ENCODE results near the gene CACNA1S. TPM values are rescaled to one million over a fixed set of nuclear protein-coding genes. Genes with fewer than 3 reads are reported as not detected.

CACNA1S gene
- total RNA-seq, 1 donor from 2014 or later, result 0.11 TPM

- no peaks in the 10 kb centered on the region for H3K36me3 ChIP-seq
- H3K9ac ChIP-seq, result no peak overlapping the region
- H3K27ac ChIP-seq, result no peak overlapping the region
Observed at GRCh38 chr1:201136355-201137023, 24.3 kb upstream of the CACNA1S start.

GRCh38 chr1:201134405-201134804 lies 22.2 kb upstream of the CACNA1S start:
- no peaks in the 10 kb centered on the region for H3K27me3 ChIP-seq
- H3K4me1 ChIP-seq, result no peaks in the 10 kb centered on the region
- H3K4me1 Mint-ChIP-seq, result peaks cover 4% of the 10 kb centered on the region
- peaks cover 2% of the 10 kb centered on the region for H3K27me3 Mint-ChIP-seq (ENCODE audit: insufficient read depth, low read depth)
- TF ChIP-seq EZH2phosphoT487 (IDR thresholded peaks at IDR 0.05) (no peak), EZH2 (IDR thresholded peaks at IDR 0.05) (no peak), CTCF (IDR thresholded peaks at IDR 0.05) (no peak)
- no peak overlapping the region for H3K27ac ChIP-seq
- no peak for DNase-seq (ENCODE audit: low spot score)
- H3K27ac Mint-ChIP-seq, result peak overlapping the region; percentile 7
- no peak overlapping the region for H3K9ac ChIP-seq
- H4K20me1 ChIP-seq (ENCODE audit: low read depth), result no peaks in the 10 kb centered on the region
- H3K4me2 ChIP-seq, result no peak overlapping the region
- no peak overlapping the region for H3K4me3 ChIP-seq
- H3K9me3 Mint-ChIP-seq, result peaks cover 2% of the 10 kb centered on the region
- H2AFZ ChIP-seq (replicated peaks), result no peak overlapping the region
- H3K9me3 ChIP-seq (ENCODE audit: low read depth), result no peaks in the 10 kb centered on the region
- H3K79me2 ChIP-seq (ENCODE audit: low read depth), result no peaks in the 10 kb centered on the region
- H3K36me3 Mint-ChIP-seq, result peaks cover 27% of the 10 kb centered on the region
- no peaks in the 10 kb centered on the region for H3F3A ChIP-seq (ENCODE audit: low read depth)
- no peaks in the 10 kb centered on the region for H3K36me3 ChIP-seq
- no peak overlapping the region for H3K4me3 Mint-ChIP-seq

More at GRCh38 chr1:201136355-201137023, 24.3 kb upstream of the CACNA1S start:
- no peaks in the 10 kb centered on the region for H3K9me3 Mint-ChIP-seq
- peaks cover 2% of the 10 kb centered on the region for H3K27me3 Mint-ChIP-seq (ENCODE audit: insufficient read depth, low read depth)
- H3K36me3 Mint-ChIP-seq, result peaks cover 36% of the 10 kb centered on the region
- no peak overlapping the region for H3K4me3 ChIP-seq
- H3K4me3 Mint-ChIP-seq, result no peak overlapping the region
- peaks cover 13% of the 10 kb centered on the region for H3K4me1 Mint-ChIP-seq
- no peak overlapping the region for H3K4me2 ChIP-seq
- H3K4me1 ChIP-seq, result peaks cover 5% of the 10 kb centered on the region
- TF ChIP-seq EZH2phosphoT487 (IDR thresholded peaks at IDR 0.05), result no peak
- TF ChIP-seq CTCF (IDR thresholded peaks at IDR 0.05), result no peak
- TF ChIP-seq EZH2 (IDR thresholded peaks at IDR 0.05), result no peak
- H3K9me3 ChIP-seq (ENCODE audit: low read depth), result no peaks in the 10 kb centered on the region
- DNase-seq (ENCODE audit: low spot score), result no peak
- no peaks in the 10 kb centered on the region for H3K27me3 ChIP-seq
- no peak overlapping the region for H3K27ac Mint-ChIP-seq
- no peaks in the 10 kb centered on the region for H3F3A ChIP-seq (ENCODE audit: low read depth)
- H3K79me2 ChIP-seq (ENCODE audit: low read depth), result no peaks in the 10 kb centered on the region
- no peak overlapping the region for H2AFZ ChIP-seq (replicated peaks)
- H4K20me1 ChIP-seq (ENCODE audit: low read depth), result peaks cover 18% of the 10 kb centered on the region

- Mint-ChIP-seq H3K4me3 (no peak overlapping the region), H3K4me1 (peaks cover 12% of the 10 kb centered on the region)
- no peak overlapping the region for H3K27ac ChIP-seq
Observed at GRCh38 chr1:201131398-201131797, 19.2 kb upstream of the CACNA1S start.

More at GRCh38 chr1:201131398-201131797, 19.2 kb upstream of the CACNA1S start:
- TF ChIP-seq EZH2phosphoT487 (IDR thresholded peaks at IDR 0.05) (no peak), CTCF (IDR thresholded peaks at IDR 0.05) (no peak), EZH2 (IDR thresholded peaks at IDR 0.05) (no peak)
- Histone ChIP-seq H4K20me1 (ENCODE audit: low read depth) (no peaks in the 10 kb centered on the region), H3K4me2 (no peak overlapping the region), H3K4me3 (no peak overlapping the region), H3K79me2 (ENCODE audit: low read depth) (no peaks in the 10 kb centered on the region), H3K9me3 (ENCODE audit: low read depth) (no peaks in the 10 kb centered on the region), H3K4me1 (peaks cover 11% of the 10 kb centered on the region), H3K27me3 (no peaks in the 10 kb centered on the region), H2AFZ (replicated peaks) (no peak overlapping the region), H3K9ac (no peak overlapping the region), H3F3A (ENCODE audit: low read depth) (no peaks in the 10 kb centered on the region), H3K36me3 (no peaks in the 10 kb centered on the region)
- H3K36me3 Mint-ChIP-seq, result peaks cover 25% of the 10 kb centered on the region
- H3K9me3 Mint-ChIP-seq, result peaks cover 2% of the 10 kb centered on the region
- peaks cover 7% of the 10 kb centered on the region for H3K27me3 Mint-ChIP-seq (ENCODE audit: insufficient read depth, low read depth)
- DNase-seq (ENCODE audit: low spot score), result no peak
- H3K27ac Mint-ChIP-seq, result no peak overlapping the region

Data from neural progenitor cell (in vitro differentiated cells).